ENCODE measurements around the gene PAX3.

DNA sequence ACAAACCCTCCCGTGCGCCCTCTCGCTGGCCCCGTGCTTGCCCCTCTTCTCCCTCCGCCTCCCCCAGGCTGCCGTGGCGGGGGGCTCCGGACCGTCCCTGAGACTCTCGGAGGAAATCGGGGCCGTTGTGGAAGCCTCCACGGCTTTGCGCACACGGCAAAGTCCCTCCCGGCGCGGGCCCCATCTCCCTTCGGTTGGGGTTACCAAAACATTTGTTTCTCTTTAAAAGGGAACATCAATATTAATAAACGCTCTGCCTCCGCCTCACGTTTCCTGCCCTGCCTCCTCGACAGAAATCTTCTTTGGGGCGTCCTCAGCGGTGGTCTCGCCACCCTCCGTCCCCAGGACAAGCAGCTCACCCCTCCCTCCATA is 3.8 kb downstream of the PAX3 start:
- no peak for TF ChIP-seq CTCF (IDR thresholded peaks at IDR 0.05)
- no peak for TF ChIP-seq POLR2AphosphoS5 (IDR thresholded peaks at IDR 0.05)
- TF ChIP-seq POLR2A (IDR thresholded peaks at IDR 0.05), result no peak
- no peak for TF ChIP-seq EP300 (IDR thresholded peaks at IDR 0.05)

Measured in upper lobe of left lung (tissue), 4 donors.